ENCODE measurements around the gene ROBO4.

Gene ROBO4

DNA sequence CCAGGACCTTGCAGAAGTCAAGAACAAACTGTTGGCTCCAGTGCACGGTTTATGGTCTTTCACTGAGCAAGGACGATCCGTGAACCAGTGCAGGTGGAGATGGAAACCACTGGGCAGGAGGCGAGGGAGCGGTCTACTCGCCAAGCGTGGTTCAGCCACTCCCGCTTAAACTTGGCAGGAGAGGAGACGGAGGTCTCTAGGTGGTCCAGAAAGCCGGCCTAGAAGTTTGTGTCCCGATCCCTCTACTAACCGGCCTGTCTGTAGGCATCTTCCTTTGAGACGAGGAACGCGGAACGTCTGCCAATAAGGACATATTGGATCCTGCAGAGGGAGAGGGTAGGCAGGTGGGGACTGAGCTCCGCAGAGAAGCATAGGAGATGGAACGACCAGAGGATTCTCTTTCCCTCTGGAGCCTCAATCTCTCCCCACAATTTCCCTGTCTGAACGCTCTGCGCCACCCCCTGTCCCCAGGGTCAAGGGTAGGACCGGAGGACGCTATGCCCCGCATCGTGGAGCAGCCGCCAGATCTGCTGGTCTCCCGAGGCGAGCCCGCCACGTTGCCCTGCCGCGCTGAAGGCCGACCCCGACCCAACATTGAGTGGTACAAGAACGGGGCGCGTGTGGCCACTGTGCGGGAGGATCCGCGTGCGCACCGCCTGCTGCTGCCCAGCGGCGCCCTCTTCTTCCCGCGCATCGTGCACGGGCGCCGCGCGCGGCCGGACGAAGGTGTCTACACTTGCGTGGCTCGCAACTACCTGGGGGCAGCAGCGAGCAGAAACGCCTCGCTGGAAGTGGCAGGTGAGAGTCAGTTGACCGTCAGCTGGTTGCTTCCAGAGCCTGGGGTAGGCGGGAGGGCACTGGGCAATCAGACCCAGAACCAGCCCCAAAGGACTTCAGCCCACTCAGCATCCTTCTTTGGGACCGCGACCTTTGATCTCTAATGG, 29.1 kb downstream of the ROBO4 start:
- no peak overlapping the region for H3K4me2 ChIP-seq (ENCODE audit: low read depth, low read length)
- TF ChIP-seq EZH2phosphoT487 (IDR thresholded peaks at IDR 0.05; ENCODE audit: low read length) (no peak), EZH2 (optimal IDR thresholded peaks at IDR 0.05; ENCODE audit: low read depth, low read length) (no peak)
- TF ChIP-seq, protein P1, sequence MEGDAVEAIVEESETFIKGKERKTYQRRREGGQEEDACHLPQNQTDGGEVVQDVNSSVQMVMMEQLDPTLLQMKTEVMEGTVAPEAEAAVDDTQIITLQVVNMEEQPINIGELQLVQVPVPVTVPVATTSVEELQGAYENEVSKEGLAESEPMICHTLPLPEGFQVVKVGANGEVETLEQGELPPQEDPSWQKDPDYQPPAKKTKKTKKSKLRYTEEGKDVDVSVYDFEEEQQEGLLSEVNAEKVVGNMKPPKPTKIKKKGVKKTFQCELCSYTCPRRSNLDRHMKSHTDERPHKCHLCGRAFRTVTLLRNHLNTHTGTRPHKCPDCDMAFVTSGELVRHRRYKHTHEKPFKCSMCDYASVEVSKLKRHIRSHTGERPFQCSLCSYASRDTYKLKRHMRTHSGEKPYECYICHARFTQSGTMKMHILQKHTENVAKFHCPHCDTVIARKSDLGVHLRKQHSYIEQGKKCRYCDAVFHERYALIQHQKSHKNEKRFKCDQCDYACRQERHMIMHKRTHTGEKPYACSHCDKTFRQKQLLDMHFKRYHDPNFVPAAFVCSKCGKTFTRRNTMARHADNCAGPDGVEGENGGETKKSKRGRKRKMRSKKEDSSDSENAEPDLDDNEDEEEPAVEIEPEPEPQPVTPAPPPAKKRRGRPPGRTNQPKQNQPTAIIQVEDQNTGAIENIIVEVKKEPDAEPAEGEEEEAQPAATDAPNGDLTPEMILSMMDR (IDR thresholded peaks at IDR 0.05; ENCODE audit: low read length) = no peak
- H3F3A ChIP-seq (ENCODE audit: insufficient read depth, low read length) = no peaks in the 10 kb centered on the region
- no peak overlapping the region for H3K4me3 ChIP-seq (ENCODE audit: low read length)
- H3K9me2 ChIP-seq (replicated peaks; ENCODE audit: insufficient read depth, low read length) = no peaks in the 10 kb centered on the region
- no peaks in the 10 kb centered on the region for H3K36me3 ChIP-seq (replicated peaks; ENCODE audit: insufficient read depth, low read length)
- no peak for DNase-seq
- H3K79me2 ChIP-seq (ENCODE audit: low read length) = no peaks in the 10 kb centered on the region
- H4K20me1 ChIP-seq (ENCODE audit: insufficient read depth, low read length) = no peaks in the 10 kb centered on the region
- H3K27me3 ChIP-seq (replicated peaks; ENCODE audit: insufficient read depth, low read length) = peaks cover 93% of the 10 kb centered on the region
- no peaks in the 10 kb centered on the region for H3K9me3 ChIP-seq (replicated peaks; ENCODE audit: insufficient read depth, low read length)
- H2AFZ ChIP-seq (ENCODE audit: low read length) = no peak overlapping the region
- H3K27ac ChIP-seq (ENCODE audit: low read length) = no peak overlapping the region
- H3K4me1 ChIP-seq (ENCODE audit: low read length) = no peaks in the 10 kb centered on the region
- H3K9ac ChIP-seq (ENCODE audit: low read length) = no peak overlapping the region

DNA sequence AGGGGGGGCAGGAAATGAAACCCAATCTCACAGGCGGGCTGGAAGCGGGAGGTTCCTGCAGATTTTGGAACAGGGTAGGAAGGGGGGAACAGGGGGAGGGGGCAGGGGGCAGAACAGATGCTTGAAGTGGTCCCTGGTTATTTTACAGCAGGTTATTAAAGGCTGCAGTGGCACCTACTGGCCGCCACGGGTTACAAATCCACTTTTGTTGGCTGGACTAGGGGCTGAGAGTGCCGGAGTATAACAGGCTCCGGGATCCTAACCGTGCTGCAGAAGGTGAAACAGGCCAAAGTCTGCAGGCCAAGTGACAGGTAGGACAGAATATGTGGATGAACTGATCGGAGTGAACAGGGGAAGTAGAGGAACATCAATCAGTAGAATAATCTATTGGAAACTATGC, 30.0 kb downstream of the ROBO4 start:
- no peak overlapping the region for H3K4me3 ChIP-seq (ENCODE audit: low read length)
- no peaks in the 10 kb centered on the region for H4K20me1 ChIP-seq (ENCODE audit: insufficient read depth, low read length)
- H3K79me2 ChIP-seq (ENCODE audit: low read length) = no peaks in the 10 kb centered on the region
- DNase-seq = peak; percentile 22
- no peaks in the 10 kb centered on the region for H3K9me2 ChIP-seq (replicated peaks; ENCODE audit: insufficient read depth, low read length)
- H3K9me3 ChIP-seq (replicated peaks; ENCODE audit: insufficient read depth, low read length) = no peaks in the 10 kb centered on the region
- H3K9ac ChIP-seq (ENCODE audit: low read length) = no peak overlapping the region
- no peak overlapping the region for H3K4me2 ChIP-seq (ENCODE audit: low read depth, low read length)
- H3K27ac ChIP-seq (ENCODE audit: low read length) = no peak overlapping the region
- H3F3A ChIP-seq (ENCODE audit: insufficient read depth, low read length) = no peaks in the 10 kb centered on the region
- TF ChIP-seq EZH2 (optimal IDR thresholded peaks at IDR 0.05; ENCODE audit: low read depth, low read length) = no peak
- no peak for TF ChIP-seq EZH2phosphoT487 (IDR thresholded peaks at IDR 0.05; ENCODE audit: low read length)
- TF ChIP-seq, protein P1 (IDR thresholded peaks at IDR 0.05; ENCODE audit: low read length) = peak; percentile 50
- H2AFZ ChIP-seq (ENCODE audit: low read length) = no peak overlapping the region
- no peaks in the 10 kb centered on the region for H3K36me3 ChIP-seq (replicated peaks; ENCODE audit: insufficient read depth, low read length)
- H3K27me3 ChIP-seq (replicated peaks; ENCODE audit: insufficient read depth, low read length) = peaks cover 89% of the 10 kb centered on the region
- no peaks in the 10 kb centered on the region for H3K4me1 ChIP-seq (ENCODE audit: low read length)

DNA sequence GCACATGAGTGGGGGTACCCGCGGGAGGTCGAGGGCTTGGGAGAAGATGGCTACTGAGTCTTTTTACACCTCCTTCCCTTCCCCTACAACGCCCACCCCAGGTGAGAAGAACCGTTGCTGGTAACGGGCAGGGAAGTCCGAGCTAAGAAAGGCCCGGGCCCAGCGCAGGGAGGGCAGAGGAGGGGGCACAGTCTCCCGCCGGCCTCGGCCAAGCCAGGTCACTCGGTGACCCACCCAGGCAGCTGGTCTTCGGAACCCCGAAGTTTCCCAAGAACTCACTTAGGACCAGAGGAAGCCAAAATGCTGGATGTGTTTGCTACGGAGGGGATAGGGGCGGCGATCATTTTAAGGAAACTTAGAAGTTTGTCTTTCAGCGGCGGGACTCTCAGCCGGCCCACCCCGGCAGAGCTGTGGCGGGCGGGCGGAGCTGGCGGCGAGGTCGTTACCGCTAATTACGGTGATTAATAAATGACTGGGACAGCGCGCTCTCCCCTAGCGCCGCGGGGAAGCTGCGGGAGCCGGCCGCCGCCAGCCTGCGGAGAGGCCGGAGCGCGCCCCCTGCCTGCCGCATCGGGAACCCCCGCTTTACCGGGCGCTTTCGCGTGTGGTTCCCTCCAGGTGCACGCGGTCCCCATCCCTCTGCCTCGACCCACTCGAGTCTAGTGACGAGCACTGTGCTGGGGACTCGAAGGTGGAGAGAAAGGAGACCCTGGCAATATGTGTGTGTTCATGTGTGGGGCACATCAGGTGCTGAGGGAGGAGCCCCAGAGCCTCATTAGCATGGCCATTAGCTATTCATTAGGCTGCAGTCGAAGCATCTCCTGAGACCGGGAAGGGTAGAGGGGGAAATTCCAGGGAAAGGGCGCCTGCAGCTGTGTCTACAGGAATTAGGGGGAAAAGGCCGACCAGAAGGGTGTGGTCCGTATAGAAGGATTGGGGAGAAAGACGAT, 31.5 kb downstream of the ROBO4 start:
- H2AFZ ChIP-seq (ENCODE audit: low read length) = 0 out of 2 replicates have a peak overlapping the region, but pooled peaks have one; percentile 19
- peak overlapping the region; percentile 49 for H3K4me2 ChIP-seq (ENCODE audit: low read depth, low read length)
- peak; percentile 15 for DNase-seq

More for the DNA sequence above, 31.5 kb downstream of the ROBO4 start:
- Histone ChIP-seq H3K9ac (ENCODE audit: low read length) (no peak overlapping the region), H3K4me1 (ENCODE audit: low read length) (no peaks in the 10 kb centered on the region), H3K4me3 (ENCODE audit: low read length) (no peak overlapping the region; the same call in 1 of the 2 replicates), H3K36me3 (replicated peaks; ENCODE audit: insufficient read depth, low read length) (no peaks in the 10 kb centered on the region), H3K27ac (ENCODE audit: low read length) (no peak overlapping the region), H3K9me3 (replicated peaks; ENCODE audit: insufficient read depth, low read length) (no peaks in the 10 kb centered on the region), H3K79me2 (ENCODE audit: low read length) (no peaks in the 10 kb centered on the region), H3K9me2 (replicated peaks; ENCODE audit: insufficient read depth, low read length) (no peaks in the 10 kb centered on the region), H4K20me1 (ENCODE audit: insufficient read depth, low read length) (no peaks in the 10 kb centered on the region), H3K27me3 (replicated peaks; ENCODE audit: insufficient read depth, low read length) (peaks cover 77% of the 10 kb centered on the region), H3F3A (ENCODE audit: insufficient read depth, low read length) (no peaks in the 10 kb centered on the region)
- TF ChIP-seq EZH2phosphoT487 (IDR thresholded peaks at IDR 0.05; ENCODE audit: low read length) (no peak), EZH2 (optimal IDR thresholded peaks at IDR 0.05; ENCODE audit: low read depth, low read length) (no peak)
- TF ChIP-seq, protein P1 (IDR thresholded peaks at IDR 0.05; ENCODE audit: low read length) = peak; percentile 55
